Neural progenitor cell (in vitro differentiated cells): ENCODE measurements around the gene TMEM167A. TPM values are rescaled to one million over a fixed set of nuclear protein-coding genes. Genes with fewer than 3 reads are reported as not detected.

Experiments
- DNase-seq: peaks from one replicate; pipeline ENCODE4 v3.0.0-alpha.2; 2016; ENCODE audit warnings: low spot score
- H2AFZ ChIP-seq: fragments of 200-600 bp; sonication (generic); replicated peaks from 2 replicates; pipeline ENCODE4 v1.6.1; 2016; ENCODE audit warnings: antibody characterized with exemption
- H3F3A ChIP-seq: fragments of 200-600 bp; sonication (generic); 2 replicates; pipeline ENCODE4 v1.6.1; 2016; ENCODE audit warnings: antibody characterized with exemption, low read depth
- H3K27ac ChIP-seq: fragments of 200-600 bp; sonication (generic); 2 replicates; pipeline ENCODE4 v1.5.1; 2016; ENCODE audit warnings: mild to moderate bottlenecking
- H3K27me3 ChIP-seq: fragments of 200-600 bp; sonication (generic); 2 replicates; pipeline ENCODE4 v1.6.1; 2016; ENCODE audit warnings: mild to moderate bottlenecking, moderate library complexity
- H3K36me3 ChIP-seq: fragments of 200-600 bp; sonication (generic); 2 replicates; pipeline ENCODE4 v1.5.1; 2016
- H3K4me1 ChIP-seq: fragments of 200-600 bp; sonication (generic); 2 replicates; pipeline ENCODE4 v1.6.1; 2016; ENCODE audit warnings: mixed run types
- H3K4me2 ChIP-seq: fragments of 200-600 bp; sonication (generic); 2 replicates; pipeline ENCODE4 v1.6.1; 2016
- H3K4me3 ChIP-seq: fragments of 200-600 bp; sonication (generic); 2 replicates; pipeline ENCODE4 v1.5.1; 2016
- H3K79me2 ChIP-seq: fragments of 200-600 bp; sonication (generic); 2 replicates; pipeline ENCODE4 v1.6.1; 2016; ENCODE audit warnings: low read depth
- H3K9ac ChIP-seq: fragments of 200-600 bp; sonication (generic); 2 replicates; pipeline ENCODE4 v1.6.1; 2016
- H3K9me3 ChIP-seq: fragments of 200-600 bp; sonication (generic); 2 replicates; pipeline ENCODE4 v1.5.1; 2016; ENCODE audit warnings: low read depth
- H4K20me1 ChIP-seq: fragments of 200-600 bp; sonication (generic); 2 replicates; pipeline ENCODE4 v1.6.1; 2016; ENCODE audit warnings: low read depth
- H3K27ac Mint-ChIP-seq: 3 replicates; pipeline ENCODE4 v1.8.0; 2021; ENCODE audit warnings: mixed read lengths
- H3K27me3 Mint-ChIP-seq: 2 replicates; pipeline ENCODE4 v1.8.0; 2022; ENCODE audit warnings: low read depth, mild to moderate bottlenecking, inconsistent platforms, moderate library complexity, mixed read lengths; ENCODE audit not compliant: insufficient read depth
- H3K36me3 Mint-ChIP-seq: 3 replicates; pipeline ENCODE4 v1.8.0; 2021; ENCODE audit warnings: mixed read lengths
- H3K4me1 Mint-ChIP-seq: 3 replicates; pipeline ENCODE4 v1.8.0; 2021; ENCODE audit warnings: mixed read lengths
- H3K4me3 Mint-ChIP-seq: 3 replicates; pipeline ENCODE4 v1.8.0; 2021; ENCODE audit warnings: mild to moderate bottlenecking, moderate library complexity, mixed read lengths
- H3K9me3 Mint-ChIP-seq: 3 replicates; pipeline ENCODE4 v1.8.0; 2020; ENCODE audit warnings: mixed read lengths
- EZH2 ChIP-seq: fragments of 200-600 bp; sonication (generic); IDR thresholded peaks from 2 replicates; pipeline ENCODE4 v1.6.1; 2017; ENCODE audit warnings: antibody characterized with exemption, mild to moderate bottlenecking, moderate library complexity
- EZH2phosphoT487 ChIP-seq: fragments of 200-600 bp; sonication (generic); IDR thresholded peaks from 2 replicates; pipeline ENCODE4 v1.6.1; 2017; ENCODE audit warnings: antibody characterized with exemption
- total RNA-seq: library from RNA; depleted of rRNA; stranded (reverse); fragments of >200 nt; gene quantifications from 2 replicates; pipeline ENCODE4 v1.2.3, GENCODE V29; 2015; ENCODE audit warnings: low replicate concordance
- TF ChIP-seq, protein P1 (sequence below): fragments of 200-600 bp; sonication (generic); IDR thresholded peaks from 2 replicates; pipeline ENCODE4 v1.5.1; 2017; ENCODE audit warnings: antibody characterized with exemption, mild to moderate bottlenecking

TMEM167A gene
- total RNA-seq, 1 donor from 2014 or later: 185 TPM

DNA sequence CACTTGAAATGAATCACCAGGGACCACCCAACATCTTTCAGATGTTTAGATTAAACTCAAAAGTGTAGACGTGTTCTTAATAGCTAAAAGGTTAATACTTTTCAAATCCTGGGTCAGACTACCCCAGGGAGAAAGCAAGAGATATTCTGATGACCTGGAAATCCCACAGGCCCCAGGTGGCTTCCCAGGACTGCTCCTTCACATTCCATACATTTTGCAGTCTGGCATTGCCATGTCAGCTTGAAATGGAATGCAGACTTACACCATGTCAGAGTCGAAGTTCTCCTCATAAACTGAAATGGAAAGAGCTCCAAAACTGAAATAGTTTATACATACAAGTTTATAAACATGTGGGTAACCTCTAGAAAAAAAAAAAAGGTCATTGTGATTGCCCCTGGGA lies 61.5 kb downstream of the TMEM167A start:
- H3K27me3 Mint-ChIP-seq: peaks cover 7% of the 10 kb centered on the region
- DNase-seq: peak; percentile 18
- H2AFZ ChIP-seq: no peak overlapping the region
- H3K4me1 Mint-ChIP-seq: peaks cover 19% of the 10 kb centered on the region
- TF ChIP-seq, protein P1, sequence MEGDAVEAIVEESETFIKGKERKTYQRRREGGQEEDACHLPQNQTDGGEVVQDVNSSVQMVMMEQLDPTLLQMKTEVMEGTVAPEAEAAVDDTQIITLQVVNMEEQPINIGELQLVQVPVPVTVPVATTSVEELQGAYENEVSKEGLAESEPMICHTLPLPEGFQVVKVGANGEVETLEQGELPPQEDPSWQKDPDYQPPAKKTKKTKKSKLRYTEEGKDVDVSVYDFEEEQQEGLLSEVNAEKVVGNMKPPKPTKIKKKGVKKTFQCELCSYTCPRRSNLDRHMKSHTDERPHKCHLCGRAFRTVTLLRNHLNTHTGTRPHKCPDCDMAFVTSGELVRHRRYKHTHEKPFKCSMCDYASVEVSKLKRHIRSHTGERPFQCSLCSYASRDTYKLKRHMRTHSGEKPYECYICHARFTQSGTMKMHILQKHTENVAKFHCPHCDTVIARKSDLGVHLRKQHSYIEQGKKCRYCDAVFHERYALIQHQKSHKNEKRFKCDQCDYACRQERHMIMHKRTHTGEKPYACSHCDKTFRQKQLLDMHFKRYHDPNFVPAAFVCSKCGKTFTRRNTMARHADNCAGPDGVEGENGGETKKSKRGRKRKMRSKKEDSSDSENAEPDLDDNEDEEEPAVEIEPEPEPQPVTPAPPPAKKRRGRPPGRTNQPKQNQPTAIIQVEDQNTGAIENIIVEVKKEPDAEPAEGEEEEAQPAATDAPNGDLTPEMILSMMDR: no peak
- TF ChIP-seq EZH2 (no peak), EZH2phosphoT487 (no peak)
- H3K27me3 ChIP-seq: no peaks in the 10 kb centered on the region
- H3K36me3 Mint-ChIP-seq: peaks cover 3% of the 10 kb centered on the region
- H4K20me1 ChIP-seq: no peaks in the 10 kb centered on the region
- no peak overlapping the region for H3K4me3 Mint-ChIP-seq
- H3K9me3 Mint-ChIP-seq: peaks cover 10% of the 10 kb centered on the region
- no peaks in the 10 kb centered on the region for H3F3A ChIP-seq
- H3K79me2 ChIP-seq: no peaks in the 10 kb centered on the region
- H3K4me2 ChIP-seq: no peak overlapping the region
- no peaks in the 10 kb centered on the region for H3K36me3 ChIP-seq
- H3K4me1 ChIP-seq: peaks cover 11% of the 10 kb centered on the region
- no peak overlapping the region for H3K27ac ChIP-seq
- H3K4me3 ChIP-seq: no peak overlapping the region
- H3K9me3 ChIP-seq: no peaks in the 10 kb centered on the region
- no peak overlapping the region for H3K27ac Mint-ChIP-seq
- no peak overlapping the region for H3K9ac ChIP-seq

DNA sequence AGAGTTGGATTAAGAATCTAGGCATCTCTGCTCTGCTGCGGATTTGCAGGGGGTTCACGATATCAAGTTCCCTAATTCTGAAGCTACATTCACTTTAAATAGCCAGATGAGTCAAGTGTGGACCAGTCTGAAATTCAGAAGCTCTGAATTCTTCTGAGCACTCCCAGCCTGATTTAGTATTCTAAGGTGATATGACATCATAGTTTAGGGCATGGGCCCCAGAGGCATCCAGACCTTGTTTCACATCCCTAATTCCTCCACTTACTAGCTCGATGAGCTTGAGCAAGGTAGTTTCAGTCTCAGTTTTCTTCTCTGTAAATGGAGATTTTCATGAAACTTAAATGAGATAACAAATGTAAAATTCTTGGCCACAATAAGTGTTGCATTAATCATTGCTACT lies 65.2 kb downstream of the TMEM167A start:
- H3K36me3 ChIP-seq: no peaks in the 10 kb centered on the region
- Mint-ChIP-seq H3K4me1 (peaks cover 12% of the 10 kb centered on the region), H3K4me3 (no peak overlapping the region), H3K9me3 (peaks cover 4% of the 10 kb centered on the region), H3K36me3 (no peaks in the 10 kb centered on the region), H3K27me3 (peaks cover 2% of the 10 kb centered on the region), H3K27ac (no peak overlapping the region)
- H3K4me2 ChIP-seq: no peak overlapping the region
- no peaks in the 10 kb centered on the region for H3K4me1 ChIP-seq
- no peaks in the 10 kb centered on the region for H3K79me2 ChIP-seq
- H3K4me3 ChIP-seq: no peak overlapping the region
- no peaks in the 10 kb centered on the region for H3K27me3 ChIP-seq
- no peak overlapping the region for H3K9ac ChIP-seq
- H3K27ac ChIP-seq: no peak overlapping the region
- no peaks in the 10 kb centered on the region for H4K20me1 ChIP-seq
- TF ChIP-seq EZH2: no peak
- TF ChIP-seq EZH2phosphoT487: no peak
- TF ChIP-seq, protein P1: no peak
- DNase-seq: no peak
- H2AFZ ChIP-seq: no peak overlapping the region
- H3F3A ChIP-seq: no peaks in the 10 kb centered on the region
- no peaks in the 10 kb centered on the region for H3K9me3 ChIP-seq

- Histone ChIP-seq H3K9me3 (no peaks in the 10 kb centered on the region), H3K27ac (no peak overlapping the region), H3K4me1 (peaks cover 5% of the 10 kb centered on the region), H3K4me2 (no peak overlapping the region), H3K36me3 (no peaks in the 10 kb centered on the region), H3F3A (no peaks in the 10 kb centered on the region), H3K9ac (no peak overlapping the region), H3K79me2 (no peaks in the 10 kb centered on the region), H3K27me3 (no peaks in the 10 kb centered on the region), H4K20me1 (no peaks in the 10 kb centered on the region), H2AFZ (no peak overlapping the region), H3K4me3 (no peak overlapping the region)
- Mint-ChIP-seq H3K4me3 (no peak overlapping the region), H3K36me3 (no peaks in the 10 kb centered on the region), H3K9me3 (peaks cover 2% of the 10 kb centered on the region), H3K27me3 (no peaks in the 10 kb centered on the region), H3K4me1 (no peaks in the 10 kb centered on the region), H3K27ac (no peak overlapping the region)
- TF ChIP-seq EZH2 (no peak), EZH2phosphoT487 (no peak)
- TF ChIP-seq, protein P1: no peak
- no peak for DNase-seq
Observed at GRCh38 chr5:83009408-83009807, 67.8 kb downstream of the TMEM167A start.
